HG03520 (cell line): ENCODE data around the gene YPEL1.
"Not testable (repeated sequence)": the region's sequence is repeated elsewhere in the genome, so short reads cannot be mapped to it uniquely, and the experiment has no call there.

Experiments used
- ATAC-seq: cut with Tn5 transposase; IDR thresholded peaks from one replicate; pipeline ENCODE4 v1.9.1; 2021; ENCODE audit warnings: mild to moderate bottlenecking, moderate library complexity; ENCODE audit not compliant: unreplicated experiment

The YPEL1 gene

GRCh38 chr22:21724496-21724895 lies 11.1 kb downstream of the YPEL1 start:
- not testable (repeated sequence) for ATAC-seq

GRCh38 chr22:21721195-21721852 lies 14.3 kb downstream of the YPEL1 start:
- ATAC-seq: not testable (repeated sequence)

- not testable (repeated sequence) for ATAC-seq
These were observed 15.3 kb downstream of the YPEL1 start for GRCh38 chr22:21720191-21720859.

- ATAC-seq: no peak
These were observed 16.6 kb downstream of the YPEL1 start for GRCh38 chr22:21719024-21719423.

GRCh38 chr22:21718499-21718898 lies 17.1 kb downstream of the YPEL1 start:
- ATAC-seq: no peak

- ATAC-seq: not testable (repeated sequence)
These were observed 19.0 kb downstream of the YPEL1 start for GRCh38 chr22:21716395-21717122.

GRCh38 chr22:21714786-21715185 lies 20.8 kb downstream of the YPEL1 start:
- ATAC-seq: no peak

GRCh38 chr22:21714059-21714770 lies 21.4 kb downstream of the YPEL1 start:
- no peak for ATAC-seq

GRCh38 chr22:21713428-21714058 lies 22.1 kb downstream of the YPEL1 start:
- ATAC-seq: no peak

GRCh38 chr22:21712751-21713427 lies 22.7 kb downstream of the YPEL1 start:
- ATAC-seq: no peak

GRCh38 chr22:21711851-21712250 lies 23.7 kb downstream of the YPEL1 start:
- no peak for ATAC-seq

- no peak for ATAC-seq
These were observed 25.4 kb downstream of the YPEL1 start for GRCh38 chr22:21710156-21710555.

GRCh38 chr22:21709688-21710087 lies 25.9 kb downstream of the YPEL1 start:
- ATAC-seq: no peak

GRCh38 chr22:21708960-21709359 lies 26.6 kb downstream of the YPEL1 start:
- no peak for ATAC-seq

- ATAC-seq: no peak
These were observed 27.9 kb downstream of the YPEL1 start for GRCh38 chr22:21707677-21708076.

- no peak for ATAC-seq
These were observed 31.8 kb downstream of the YPEL1 start for GRCh38 chr22:21703684-21704316.

- no peak for ATAC-seq
These were observed 32.6 kb downstream of the YPEL1 start for GRCh38 chr22:21702700-21703683.

- ATAC-seq: no peak
These were observed 33.5 kb downstream of the YPEL1 start for GRCh38 chr22:21702094-21702493.
